ENCODE results near the gene SLC16A12.

- TF ChIP-seq CTCF (IDR thresholded peaks at IDR 0.05) (no peak), POLR2A (IDR thresholded peaks at IDR 0.05) (no peak)
Observed at GRCh38 chr10:89531359-89531758, 4.0 kb downstream of the SLC16A12 start.
